Naive thymus-derived CD8-positive, alpha-beta T cell (primary cell): ENCODE measurements around the gene HYAL2. TPM values are rescaled to one million over a fixed set of nuclear protein-coding genes. Genes with fewer than 3 reads are reported as not detected.
"Not testable (repeated sequence)": the region's sequence is repeated elsewhere in the genome, so short reads cannot be mapped to it uniquely, and the experiment has no call there.

Experiments
- ATAC-seq, 2 donors: fragments of 150-1000 bp; cut with Tn5 transposase in 1 of 2; sonication (Bioruptor Pico), chemical (Tn5 transposase) in 1 of 2; 1 replicate in 1 of 2; 2 replicates in 1 of 2; pipeline ENCODE4 v1.10.0; 2021; ENCODE audit warnings: mild to moderate bottlenecking in 2 of 2, moderate library complexity in 2 of 2
- POLR2A ChIA-PET: fragments of 350-600 bp; sonication (Branson Sonifier 250); formaldehyde crosslinking; loops from one replicate; lab custom pipeline; 2021; ENCODE audit warnings: antibody characterized with exemption; lab: Charles Lee
- DNase-seq, 10 donors: peaks; one replicate each; pipeline versions ENCODE4 v3.0.0 to v3.0.0-alpha.2; 2020 to 2022
- H3K27ac Mint-ChIP-seq, 10 donors: one replicate each; pipeline ENCODE4 v1.8.0; 2020 to 2022; ENCODE audit warnings: mild to moderate bottlenecking in 10 of 10, mixed read lengths in 10 of 10, moderate library complexity in 4 of 10, inconsistent platforms in 1 of 10
- H3K27me3 Mint-ChIP-seq, 5 donors: one replicate each; pipeline ENCODE4 v1.8.0; 2021 to 2022; ENCODE audit warnings: mixed read lengths in 5 of 5
- H3K36me3 Mint-ChIP-seq, 3 donors: one replicate each; pipeline ENCODE4 v1.8.0; 2020 to 2022; ENCODE audit warnings: mixed read lengths in 3 of 3, mild to moderate bottlenecking in 2 of 3, inconsistent platforms in 1 of 3
- H3K4me1 Mint-ChIP-seq, 4 donors: one replicate each; pipeline ENCODE4 v1.8.0; 2021 to 2022; ENCODE audit warnings: mixed read lengths in 4 of 4
- H3K4me3 Mint-ChIP-seq, 10 donors: one replicate each; pipeline ENCODE4 v1.8.0; 2020 to 2022; ENCODE audit warnings: mild to moderate bottlenecking in 10 of 10, mixed read lengths in 10 of 10, moderate library complexity in 6 of 10, inconsistent platforms in 1 of 10
- H3K9me3 Mint-ChIP-seq, 9 donors: one replicate each; pipeline ENCODE4 v1.8.0; 2020 to 2022; ENCODE audit warnings: mixed read lengths in 9 of 9, mild to moderate bottlenecking in 3 of 9, inconsistent platforms in 1 of 9, moderate library complexity in 1 of 9
- polyA plus RNA-seq, 3 donors: library from polyadenylated mRNA; unstranded; fragments of 300-500 nt; fragmentation: Illumina TruSeq; gene quantifications; one replicate each; pipeline ENCODE4 v1.2.3, GENCODE V29; 2021
- total RNA-seq, 8 experiments: library from RNA in 2 of 8; stranded (reverse) in 2 of 8; gene quantifications; one replicate each; pipeline ENCODE4 v1.2.3 and lab custom pipeline; 2021 to 2026

Gene HYAL2
- total and polyA plus RNA-seq, 5 experiments from 2014 or later, result 1.8 to 6.1 (median 2.5) TPM

GRCh38 chr3:50284121-50284520 lies 38.4 kb downstream of the HYAL2 start:
- ATAC-seq, DNase-seq, H3K27ac Mint-ChIP-seq, H3K9me3 Mint-ChIP-seq, H3K4me3 Mint-ChIP-seq, H3K27me3 Mint-ChIP-seq, H3K4me1 Mint-ChIP-seq: not testable (repeated sequence)
- POLR2A ChIA-PET, result interaction anchor here (0.6 to 1.2 kb wide), 3 partner anchors 38 to 100 kb away, joined by 3 read pairs; no protein-coding TSS in a partner anchor
- peaks cover 0 to 18% (median 0%) of the 10 kb centered on the region in 3 donors for H3K36me3 Mint-ChIP-seq

GRCh38 chr3:50279255-50280016 lies 43.1 kb downstream of the HYAL2 start:
- Mint-ChIP-seq H3K4me3 (no peak overlapping the region), H3K27ac (no peak overlapping the region), H3K4me1 (peaks cover 10 to 17% (median 13%) of the 10 kb centered on the region in 4 donors), H3K9me3 (no peaks in the 10 kb centered on the region), H3K36me3 (no peaks in the 10 kb centered on the region), H3K27me3 (peaks cover 6 to 29% (median 12%) of the 10 kb centered on the region in 5 donors)
- DNase-seq, result no peak
- POLR2A ChIA-PET, result interaction anchor here (0.7 to 1.2 kb wide), 3 partner anchors 13 to 29 kb away, joined by 3 to 8 read pairs (median 3); partner anchors contain the start of gene IFRD2
- ATAC-seq, result no peak

- DNase-seq, result no peak
- Mint-ChIP-seq H3K4me3 (no peak within 1 kb of the TSS), H3K27me3 (peaks cover 10 to 34% (median 17%) of the 10 kb centered on the region in 5 donors), H3K36me3 (no peaks in the 10 kb centered on the region), H3K27ac (no peak within 1 kb of the TSS), H3K9me3 (no peaks in the 10 kb centered on the region), H3K4me1 (peaks cover 14 to 22% (median 19%) of the 10 kb centered on the region in 4 donors)
- POLR2A ChIA-PET, result interaction anchor here (1.2 kb wide), 1 partner anchor 13 kb away, joined by 8 read pairs; the partner anchor contains the start of gene IFRD2
- no peak for ATAC-seq
Observed at GRCh38 chr3:50278880-50279224, 43.7 kb downstream of the HYAL2 start, which contains the start of gene LSMEM2. LSMEM2 (plus strand) TSS chr3:50279087; CDS start chr3:50279114, 27 bp downstream.

- DNase-seq (no peak), ATAC-seq (no peak)
- Mint-ChIP-seq H3K27me3 (peaks cover 10 to 37% (median 17%) of the 10 kb centered on the region in 5 donors), H3K4me3 (no peak overlapping the region), H3K4me1 (peaks cover 14 to 22% (median 21%) of the 10 kb centered on the region in 4 donors), H3K27ac (no peak overlapping the region), H3K36me3 (no peaks in the 10 kb centered on the region), H3K9me3 (no peaks in the 10 kb centered on the region)
- POLR2A ChIA-PET, result no interaction called here
Observed at GRCh38 chr3:50278123-50278879, 44.2 kb downstream of the HYAL2 start.

- POLR2A ChIA-PET, result no interaction called here
- DNase-seq (no peak), ATAC-seq (no peak)
- no peaks in the 10 kb centered on the region for H3K36me3 Mint-ChIP-seq
- peaks cover 16 to 29% (median 27%) of the 10 kb centered on the region in 4 donors for H3K4me1 Mint-ChIP-seq
- H3K27ac Mint-ChIP-seq, result no peak overlapping the region
- H3K9me3 Mint-ChIP-seq, result no peaks in the 10 kb centered on the region
- H3K27me3 Mint-ChIP-seq, result peaks cover 13 to 42% (median 21%) of the 10 kb centered on the region in 5 donors
- no peak overlapping the region for H3K4me3 Mint-ChIP-seq
Observed at GRCh38 chr3:50276762-50277101, 45.8 kb downstream of the HYAL2 start.

- POLR2A ChIA-PET, result interaction anchor here (1.2 kb wide), 1 partner anchor 12 kb away, joined by 4 read pairs; no protein-coding TSS in a partner anchor
- ATAC-seq (peak; percentile 23 to 53), DNase-seq (peak in 4 of 10 donors; percentile 27 to 41 (median 32))
- Mint-ChIP-seq H3K27me3 (peaks cover 13 to 42% (median 21%) of the 10 kb centered on the region in 5 donors), H3K27ac (peak overlapping the region in 1 of 10 donors; percentile 79), H3K9me3 (no peaks in the 10 kb centered on the region), H3K4me1 (peaks cover 16 to 29% (median 27%) of the 10 kb centered on the region in 4 donors), H3K36me3 (no peaks in the 10 kb centered on the region), H3K4me3 (peak overlapping the region in 9 of 10 donors; percentile 47 to 78 (median 66))
Observed at GRCh38 chr3:50275996-50276761, 46.4 kb downstream of the HYAL2 start.

GRCh38 chr3:50275141-50275995 lies 47.2 kb downstream of the HYAL2 start:
- POLR2A ChIA-PET, result interaction anchor here (0.8 to 2.4 kb wide), 4 partner anchors 12 to 49 kb away, joined by 3 to 10 read pairs (median 4); partner anchors contain the start of genes HYAL3 and NAA80
- peaks cover 16 to 29% (median 27%) of the 10 kb centered on the region in 4 donors for H3K4me1 Mint-ChIP-seq
- no peak for DNase-seq
- no peaks in the 10 kb centered on the region for H3K9me3 Mint-ChIP-seq
- ATAC-seq, result no peak
- no peaks in the 10 kb centered on the region for H3K36me3 Mint-ChIP-seq
- H3K4me3 Mint-ChIP-seq, result peak overlapping the region; percentile 47 to 78 (median 67)
- peaks cover 13 to 42% (median 21%) of the 10 kb centered on the region in 5 donors for H3K27me3 Mint-ChIP-seq
- H3K27ac Mint-ChIP-seq, result no peak overlapping the region

GRCh38 chr3:50274371-50275104 lies 48.0 kb downstream of the HYAL2 start:
- Mint-ChIP-seq H3K9me3 (no peaks in the 10 kb centered on the region), H3K27ac (peak overlapping the region in 6 of 10 donors; percentile 3 to 72 (median 48)), H3K4me1 (peaks cover 16 to 29% (median 27%) of the 10 kb centered on the region in 4 donors), H3K27me3 (peaks cover 13 to 45% (median 21%) of the 10 kb centered on the region in 5 donors), H3K4me3 (peak overlapping the region in 9 of 10 donors; percentile 24 to 76 (median 66)), H3K36me3 (no peaks in the 10 kb centered on the region)
- POLR2A ChIA-PET, result interaction anchor here (0.8 to 2.4 kb wide), 3 partner anchors 24 to 50 kb away, joined by 3 to 10 read pairs (median 3); partner anchors contain the start of genes HYAL3 and NAA80
- DNase-seq (peak; percentile 54 to 84 (median 66)), ATAC-seq (peak; percentile 41 to 54)

- peaks cover 13 to 49% (median 22%) of the 10 kb centered on the region in 5 donors for H3K27me3 Mint-ChIP-seq
- POLR2A ChIA-PET, result interaction anchor here (2.4 to 2.9 kb wide), 2 partner anchors 25 to 80 kb away, joined by 10 to 12 read pairs; partner anchors contain the start of genes HYAL3 and NAA80
- peaks cover 16 to 29% (median 27%) of the 10 kb centered on the region in 4 donors for H3K4me1 Mint-ChIP-seq
Observed at GRCh38 chr3:50273689-50274065, 48.9 kb downstream of the HYAL2 start.

GRCh38 chr3:50272911-50273688 lies 49.4 kb downstream of the HYAL2 start:
- Mint-ChIP-seq H3K4me3 (peak overlapping the region in 9 of 10 donors; percentile 52 to 84 (median 72)), H3K36me3 (no peaks in the 10 kb centered on the region), H3K4me1 (peaks cover 16 to 29% (median 27%) of the 10 kb centered on the region in 4 donors), H3K27me3 (peaks cover 13 to 55% (median 25%) of the 10 kb centered on the region in 5 donors), H3K9me3 (no peaks in the 10 kb centered on the region), H3K27ac (peak overlapping the region in 6 of 10 donors; percentile 37 to 79 (median 72))
- DNase-seq (peak; percentile 65 to 90 (median 82)), ATAC-seq (peak; percentile 84 to 87)
- POLR2A ChIA-PET, result interaction anchor here (1.0 to 2.9 kb wide), 4 partner anchors 26 to 80 kb away, joined by 4 to 12 read pairs (median 9); partner anchors contain the start of genes HYAL3 and NAA80

More at GRCh38 chr3:50273689-50274065, 48.9 kb downstream of the HYAL2 start:
- no peaks in the 10 kb centered on the region for H3K36me3 Mint-ChIP-seq
- H3K27ac Mint-ChIP-seq, result peak overlapping the region in 1 of 10 donors; percentile 72
- no peaks in the 10 kb centered on the region for H3K9me3 Mint-ChIP-seq
- DNase-seq, result peak in 1 of 10 donors; percentile 16
- H3K4me3 Mint-ChIP-seq, result peak overlapping the region in 1 of 10 donors; percentile 76
- no peak for ATAC-seq
